Measurements from ENCODE around the gene BEND5. TPM values are rescaled to one million over a fixed set of nuclear protein-coding genes. Genes with fewer than 3 reads are reported as not detected.

BEND5 gene
- total RNA-seq, 1 donor from 2014 or later: 8.6 TPM

DNA sequence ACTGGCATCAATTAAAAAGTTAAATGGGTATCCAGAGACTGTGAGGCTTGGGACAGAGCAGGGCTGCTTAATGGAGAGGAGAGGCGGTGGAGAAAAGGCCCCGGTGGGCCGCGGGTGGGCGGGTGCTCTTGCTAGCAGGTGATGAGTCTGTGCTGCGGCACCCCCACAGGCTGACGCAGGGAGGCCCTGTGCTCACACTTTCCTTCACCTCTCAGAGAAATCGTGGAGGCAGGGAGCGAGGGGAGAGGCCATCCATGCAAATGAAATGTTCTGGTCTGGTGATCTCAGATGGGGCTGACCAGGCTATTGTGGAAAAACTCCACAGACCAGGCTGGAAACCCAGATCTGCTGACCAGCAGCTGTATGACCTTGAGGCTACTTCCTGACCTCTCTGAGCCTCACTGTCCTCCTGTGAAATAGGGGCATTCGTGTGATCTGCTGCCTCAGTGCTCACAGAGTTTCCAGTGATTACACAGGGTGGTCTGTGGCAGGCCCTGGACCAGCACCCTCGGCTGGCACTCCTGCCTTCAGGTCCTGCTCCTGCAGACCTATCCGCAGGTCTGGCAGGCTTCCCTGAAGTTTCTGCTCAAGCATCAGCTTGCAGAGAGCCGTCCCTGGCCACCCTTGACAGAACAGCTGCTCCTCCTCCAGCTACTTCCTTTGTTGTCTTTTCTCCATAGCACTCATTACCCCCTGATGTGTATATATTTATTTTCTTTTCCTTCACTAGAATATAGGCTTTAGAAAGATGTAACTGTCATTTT, 89.2 kb downstream of the BEND5 start:
- Histone ChIP-seq H3K4me1 (no peaks in the 10 kb centered on the region), H3K9me3 (no peaks in the 10 kb centered on the region), H3K4me3 (no peak overlapping the region), H3K27me3 (no peaks in the 10 kb centered on the region), H3K27ac (no peak overlapping the region), H3K36me3 (no peaks in the 10 kb centered on the region)
- DNase-seq (ENCODE audit: extremely low spot score in 2 of 2): no peak
- intact Hi-C loops (cut with DNase I): no loop called here
- no peak for TF ChIP-seq POLR2AphosphoS5 (IDR thresholded peaks at IDR 0.05; ENCODE audit: insufficient read depth in 1 of 2, low read depth in 1 of 2)
- TF ChIP-seq POLR2A (IDR thresholded peaks at IDR 0.05): no peak
- no peak for TF ChIP-seq CTCF (IDR thresholded peaks at IDR 0.05)

- no peak overlapping the region for H3K27ac ChIP-seq
- no peaks in the 10 kb centered on the region for H3K9me3 ChIP-seq
- no peaks in the 10 kb centered on the region for H3K36me3 ChIP-seq
- intact Hi-C loops (cut with DNase I): no loop called here
- DNase-seq (ENCODE audit: extremely low spot score in 2 of 2): no peak
- no peak overlapping the region for H3K4me3 ChIP-seq
- TF ChIP-seq CTCF (IDR thresholded peaks at IDR 0.05): no peak
- no peak for TF ChIP-seq POLR2AphosphoS5 (IDR thresholded peaks at IDR 0.05; ENCODE audit: insufficient read depth in 1 of 2, low read depth in 1 of 2)
- no peak for TF ChIP-seq POLR2A (IDR thresholded peaks at IDR 0.05)
- H3K4me1 ChIP-seq: peaks cover 8% of the 10 kb centered on the region
- no peaks in the 10 kb centered on the region for H3K27me3 ChIP-seq
Measured at GRCh38 chr1:48686159-48686558, 90.5 kb downstream of the BEND5 start.

DNA sequence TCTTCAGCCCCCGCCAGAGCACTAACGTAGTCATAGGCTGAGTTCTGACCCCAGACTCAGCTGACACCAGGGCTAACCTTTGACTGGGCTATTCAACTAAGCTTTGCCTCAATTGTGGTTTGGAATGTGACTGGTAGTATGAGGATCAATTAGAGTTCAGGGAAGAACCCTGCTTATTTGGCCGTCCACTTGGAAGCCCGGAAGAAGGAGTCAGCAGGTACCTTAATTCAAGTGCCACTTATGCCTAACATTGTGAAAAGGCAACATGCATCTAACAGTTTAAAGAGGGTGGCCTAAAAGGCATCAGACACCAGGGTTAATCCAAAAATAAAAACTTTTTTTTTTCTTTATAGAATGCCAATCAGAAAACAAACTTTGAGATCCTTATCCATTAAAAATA, 92.3 kb downstream of the BEND5 start:
- intact Hi-C loops (cut with DNase I): no loop called here
- Histone ChIP-seq H3K9me3 (no peaks in the 10 kb centered on the region), H3K36me3 (no peaks in the 10 kb centered on the region), H3K27me3 (no peaks in the 10 kb centered on the region), H3K4me1 (peaks cover 18% of the 10 kb centered on the region), H3K4me3 (no peak overlapping the region), H3K27ac (no peak overlapping the region)
- no peak for DNase-seq (ENCODE audit: extremely low spot score in 2 of 2)
- TF ChIP-seq POLR2A (IDR thresholded peaks at IDR 0.05) (no peak), POLR2AphosphoS5 (IDR thresholded peaks at IDR 0.05; ENCODE audit: insufficient read depth in 1 of 2, low read depth in 1 of 2) (no peak), CTCF (IDR thresholded peaks at IDR 0.05) (no peak)

GRCh38 chr1:48683839-48684238, 92.9 kb downstream of the BEND5 start:
- no peak for DNase-seq (ENCODE audit: extremely low spot score in 2 of 2)
- H3K27me3 ChIP-seq: no peaks in the 10 kb centered on the region
- H3K4me3 ChIP-seq: no peak overlapping the region
- intact Hi-C loops (cut with DNase I): no loop called here
- no peaks in the 10 kb centered on the region for H3K36me3 ChIP-seq
- no peaks in the 10 kb centered on the region for H3K9me3 ChIP-seq
- H3K4me1 ChIP-seq: peaks cover 23% of the 10 kb centered on the region
- H3K27ac ChIP-seq: no peak overlapping the region
- TF ChIP-seq CTCF (IDR thresholded peaks at IDR 0.05): no peak
- TF ChIP-seq POLR2AphosphoS5 (IDR thresholded peaks at IDR 0.05; ENCODE audit: insufficient read depth in 1 of 2, low read depth in 1 of 2): no peak
- no peak for TF ChIP-seq POLR2A (IDR thresholded peaks at IDR 0.05)
